PFSK-1 (cell line): ENCODE results near the gene FRMD3.

ENCODE experiments used
- FOXP2 ChIP-seq: optimal IDR thresholded peaks from 2 replicates; pipeline ENCODE3; 2011; ENCODE audit warnings: borderline replicate concordance, control low read depth, inconsistent platforms; ENCODE audit not compliant: insufficient read depth; ENCODE audit errors: extremely low read length, extremely low read depth
- POLR2AphosphoS5 ChIP-seq: IDR thresholded peaks from 2 replicates; pipeline ENCODE4 v1.6.1; 2012; ENCODE audit warnings: low read depth, mild to moderate bottlenecking, control low read depth, low read length, moderate library complexity
- SIN3A ChIP-seq: IDR thresholded peaks from 2 replicates; pipeline ENCODE4 v1.6.1; 2012; ENCODE audit warnings: mild to moderate bottlenecking, low read length, moderate library complexity, borderline replicate concordance; ENCODE audit not compliant: insufficient read depth
- TAF1 ChIP-seq: IDR thresholded peaks from 2 replicates; pipeline ENCODE4 v1.6.1; 2012; ENCODE audit warnings: low read length, control low read depth, borderline replicate concordance; ENCODE audit not compliant: insufficient read depth
- TF ChIP-seq, protein P1 (sequence below), 2 experiments: IDR thresholded peaks; 2 replicates each; pipeline versions ENCODE4 v1.6.1 to v1.8.0; 2011 to 2012; ENCODE audit warnings: low read depth in 2 of 2, low read length in 2 of 2, control low read depth in 1 of 2, inconsistent platforms in 1 of 2, mild to moderate bottlenecking in 1 of 2, moderate library complexity in 1 of 2; ENCODE audit not compliant: insufficient read depth in 1 of 2

FRMD3 gene

DNA sequence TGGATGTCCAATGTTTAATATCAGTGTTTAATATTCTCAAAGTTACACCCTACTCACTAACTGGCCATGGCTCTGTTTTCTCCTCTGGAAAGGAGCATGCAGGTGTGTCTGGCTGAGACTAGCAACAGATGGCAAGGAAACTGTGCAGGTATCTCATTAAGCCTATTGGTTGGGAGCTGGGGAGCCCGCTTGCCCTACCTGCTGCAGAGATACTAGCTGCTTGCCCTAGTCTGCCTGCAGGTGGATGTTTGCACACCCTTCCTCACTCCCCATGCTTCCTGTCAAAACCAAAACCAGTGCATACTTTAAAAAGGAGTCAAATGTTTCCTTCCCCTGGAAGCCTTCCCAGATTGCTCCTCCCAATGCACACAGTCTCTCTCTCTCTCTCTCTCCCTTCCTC, 247.0 kb downstream of the FRMD3 start:
- TF ChIP-seq TAF1 = no peak
- no peak for TF ChIP-seq FOXP2
- TF ChIP-seq POLR2AphosphoS5 = no peak
- TF ChIP-seq SIN3A = no peak
- TF ChIP-seq, protein P1, sequence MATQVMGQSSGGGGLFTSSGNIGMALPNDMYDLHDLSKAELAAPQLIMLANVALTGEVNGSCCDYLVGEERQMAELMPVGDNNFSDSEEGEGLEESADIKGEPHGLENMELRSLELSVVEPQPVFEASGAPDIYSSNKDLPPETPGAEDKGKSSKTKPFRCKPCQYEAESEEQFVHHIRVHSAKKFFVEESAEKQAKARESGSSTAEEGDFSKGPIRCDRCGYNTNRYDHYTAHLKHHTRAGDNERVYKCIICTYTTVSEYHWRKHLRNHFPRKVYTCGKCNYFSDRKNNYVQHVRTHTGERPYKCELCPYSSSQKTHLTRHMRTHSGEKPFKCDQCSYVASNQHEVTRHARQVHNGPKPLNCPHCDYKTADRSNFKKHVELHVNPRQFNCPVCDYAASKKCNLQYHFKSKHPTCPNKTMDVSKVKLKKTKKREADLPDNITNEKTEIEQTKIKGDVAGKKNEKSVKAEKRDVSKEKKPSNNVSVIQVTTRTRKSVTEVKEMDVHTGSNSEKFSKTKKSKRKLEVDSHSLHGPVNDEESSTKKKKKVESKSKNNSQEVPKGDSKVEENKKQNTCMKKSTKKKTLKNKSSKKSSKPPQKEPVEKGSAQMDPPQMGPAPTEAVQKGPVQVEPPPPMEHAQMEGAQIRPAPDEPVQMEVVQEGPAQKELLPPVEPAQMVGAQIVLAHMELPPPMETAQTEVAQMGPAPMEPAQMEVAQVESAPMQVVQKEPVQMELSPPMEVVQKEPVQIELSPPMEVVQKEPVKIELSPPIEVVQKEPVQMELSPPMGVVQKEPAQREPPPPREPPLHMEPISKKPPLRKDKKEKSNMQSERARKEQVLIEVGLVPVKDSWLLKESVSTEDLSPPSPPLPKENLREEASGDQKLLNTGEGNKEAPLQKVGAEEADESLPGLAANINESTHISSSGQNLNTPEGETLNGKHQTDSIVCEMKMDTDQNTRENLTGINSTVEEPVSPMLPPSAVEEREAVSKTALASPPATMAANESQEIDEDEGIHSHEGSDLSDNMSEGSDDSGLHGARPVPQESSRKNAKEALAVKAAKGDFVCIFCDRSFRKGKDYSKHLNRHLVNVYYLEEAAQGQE (IDR thresholded peaks at IDR 0.05; ENCODE audit: insufficient read depth in 1 of 2, low read depth in 2 of 2, low read length in 2 of 2) = no peak

DNA sequence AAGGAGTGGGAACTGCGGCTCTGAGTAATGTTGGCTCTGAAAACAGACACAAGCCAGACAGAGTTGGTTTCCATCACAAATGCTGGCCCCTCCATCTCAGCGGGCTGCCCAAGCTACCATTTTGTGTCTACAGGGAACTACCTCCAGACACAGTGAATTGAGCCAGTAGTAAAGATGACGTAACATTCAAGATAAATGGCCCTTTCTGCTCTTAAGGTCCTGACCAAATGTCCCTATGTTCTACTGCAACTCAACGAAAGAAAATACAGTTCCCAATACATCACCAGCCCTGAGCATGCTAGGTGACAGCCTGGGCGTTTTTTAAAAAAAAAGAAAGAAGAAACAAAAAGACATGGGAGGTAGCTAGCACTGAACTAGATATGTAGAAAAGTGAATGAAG, 247.5 kb downstream of the FRMD3 start:
- TF ChIP-seq, protein P1 (IDR thresholded peaks at IDR 0.05; ENCODE audit: insufficient read depth in 1 of 2, low read depth in 2 of 2, low read length in 2 of 2) = no peak
- TF ChIP-seq TAF1 = no peak
- no peak for TF ChIP-seq FOXP2
- no peak for TF ChIP-seq POLR2AphosphoS5
- no peak for TF ChIP-seq SIN3A

DNA sequence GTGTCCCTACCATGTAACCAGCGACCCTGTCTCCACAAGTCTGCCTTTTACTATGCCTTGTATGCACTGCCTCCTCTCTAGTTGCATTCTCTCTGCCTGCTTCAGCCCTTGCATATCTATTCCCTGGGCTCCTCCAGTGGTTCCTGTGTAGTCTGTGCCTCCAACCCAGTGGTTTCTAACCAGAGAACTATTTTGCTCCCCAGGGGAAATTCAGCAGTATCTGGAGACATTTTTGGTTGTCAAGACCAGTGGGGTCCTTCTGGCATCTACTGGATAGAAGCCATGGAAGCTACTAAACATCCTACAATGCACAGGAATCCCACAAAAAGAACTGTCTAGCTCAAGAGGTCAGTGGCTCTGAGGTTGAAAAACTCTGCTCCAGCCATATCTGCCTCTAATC, 251.2 kb downstream of the FRMD3 start:
- TF ChIP-seq FOXP2 = no peak
- TF ChIP-seq, protein P1 (IDR thresholded peaks at IDR 0.05; ENCODE audit: insufficient read depth in 1 of 2, low read depth in 2 of 2, low read length in 2 of 2) = no peak
- no peak for TF ChIP-seq TAF1
- no peak for TF ChIP-seq SIN3A
- TF ChIP-seq POLR2AphosphoS5 = no peak

DNA sequence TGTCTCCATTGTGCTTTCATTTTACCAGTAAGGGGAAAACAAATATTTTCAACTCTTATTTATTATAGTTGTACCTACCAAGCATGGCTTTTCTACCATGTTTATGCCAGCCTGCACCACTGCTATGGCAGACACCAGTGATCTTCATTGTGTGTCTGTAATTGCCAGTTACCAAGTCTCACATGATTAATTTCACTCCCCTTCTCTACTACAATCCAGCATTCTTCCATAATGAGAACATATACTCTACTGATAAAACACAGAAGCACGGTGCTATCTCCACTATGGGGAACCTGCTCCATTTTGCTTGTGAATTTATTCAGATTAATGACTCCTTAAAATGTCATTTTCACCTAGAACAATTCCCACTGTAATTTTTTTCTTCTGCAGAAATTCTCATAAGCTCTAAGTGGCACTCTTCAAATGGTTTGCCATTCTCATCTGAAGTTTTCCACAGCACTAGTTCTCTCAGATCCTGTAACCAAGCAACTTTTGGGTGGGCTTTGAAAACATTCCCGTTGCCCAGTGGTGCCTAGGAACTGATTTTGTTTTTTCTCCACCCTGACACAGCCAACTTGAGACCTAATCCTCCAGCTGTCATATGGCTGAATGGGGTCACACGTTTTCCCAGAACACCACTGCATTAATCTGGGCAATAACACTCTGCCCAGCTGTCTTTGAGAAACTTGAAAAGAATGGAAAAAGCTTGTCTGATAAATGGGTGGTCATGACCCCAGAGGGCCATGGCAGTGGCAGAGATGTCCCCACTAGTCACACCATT, 252.6 kb downstream of the FRMD3 start:
- TF ChIP-seq, protein P1 (IDR thresholded peaks at IDR 0.05; ENCODE audit: insufficient read depth in 1 of 2, low read depth in 2 of 2, low read length in 2 of 2) = no peak
- TF ChIP-seq FOXP2 = no peak
